ENCODE measurements around the gene ST8SIA5. TPM values are rescaled to one million over a fixed set of nuclear protein-coding genes. Genes with fewer than 3 reads are reported as not detected.

The ST8SIA5 gene
- total and polyA plus RNA-seq, 2 of the 4 experiments (the other 2 are of a cell fraction), result 0.03 TPM; not detected in 1

DNA sequence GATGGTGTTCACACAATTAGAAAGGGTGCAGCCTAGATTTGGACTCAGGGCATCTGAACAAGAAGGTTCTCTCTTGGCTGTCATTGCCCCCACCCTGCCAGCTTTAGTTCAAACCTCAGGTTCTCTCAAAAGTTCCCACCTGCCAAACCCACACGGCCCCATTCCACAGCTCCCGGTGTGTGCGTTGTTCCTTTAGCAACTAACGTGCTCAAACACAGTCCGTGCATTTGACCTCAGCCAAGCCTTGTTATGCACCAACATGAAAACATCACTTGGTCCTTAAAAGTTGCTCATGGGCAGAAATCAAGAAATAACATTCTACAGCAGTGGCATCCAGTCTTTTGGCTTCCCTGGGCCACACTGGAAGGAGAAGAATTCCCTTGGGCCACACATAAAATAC, 131.8 kb downstream of the ST8SIA5 start:
- H4K8ac ChIP-seq (ENCODE audit: low read depth in 2 of 2, low read length in 2 of 2), result no peak overlapping the region
- 51% methylated on average over 4 of the region's 5 CpGs; no CpG with 5 or more reads in 1 of the 2 experiments for WGBS, 2 experiments (ENCODE audit: extremely low coverage in 2 of 2, insufficient read length in 1 of 2)
- H4K91ac ChIP-seq (ENCODE audit: insufficient read depth, low read depth, low read length), result no peak overlapping the region
- H3K18ac ChIP-seq (ENCODE audit: low read depth, low read length), result no peak overlapping the region
- no peak overlapping the region for H3K27ac ChIP-seq (ENCODE audit: insufficient read depth, low read length)
- DNase-seq (no peak), ATAC-seq (ENCODE audit: low read depth) (no peak)
- H2AFZ ChIP-seq (replicated peaks; ENCODE audit: low read length, poor library complexity), result no peak overlapping the region
- H3K9ac ChIP-seq (ENCODE audit: low read depth, low read length), result no peak overlapping the region
- dilution Hi-C loops (cut with HindIII; ENCODE audit: low sequenced_read_pairs, unreplicated experiment) (no loop called here), in situ Hi-C loops (cut with MboI; ENCODE audit: low sequenced_read_pairs) (no loop called here), intact Hi-C loops (cut with micrococcal nuclease) (no loop called here)
- no peak overlapping the region for H3K4me2 ChIP-seq (ENCODE audit: low read depth, low read length)
- no peak overlapping the region for H2BK120ac ChIP-seq (ENCODE audit: low read depth, low read length)
- no peaks in the 10 kb centered on the region for H4K20me1 ChIP-seq (ENCODE audit: insufficient read depth, low read length)
- POLR2A ChIA-PET (ENCODE audit: unreplicated experiment), result no interaction called here
- H3K27me3 ChIP-seq (ENCODE audit: control insufficient read depth, insufficient read depth, low read length), result no peaks in the 10 kb centered on the region
- H3K56ac ChIP-seq (ENCODE audit: extremely low read depth, insufficient read depth, low read length), result no peak overlapping the region
- no peak overlapping the region for H3K23ac ChIP-seq (ENCODE audit: low read depth, low read length)
- no peaks in the 10 kb centered on the region for H3K4me1 ChIP-seq (ENCODE audit: control insufficient read depth, insufficient read depth, low read length)
- BruUV-seq (replicated peaks), result no TSS peak
- TF ChIP-seq MXI1 (IDR thresholded peaks at IDR 0.05; ENCODE audit: borderline replicate concordance, low read depth, low read length), result no peak
- TF ChIP-seq FOS (IDR thresholded peaks at IDR 0.05; ENCODE audit: low read depth, low read length), result no peak
- no peak overlapping the region for H2BK15ac ChIP-seq (ENCODE audit: low read depth, low read length)
- H3K79me1 ChIP-seq (ENCODE audit: low read depth in 1 of 2, low read length in 2 of 2), result no peaks in the 10 kb centered on the region
- no peak overlapping the region for H2BK20ac ChIP-seq (ENCODE audit: low read depth, low read length)
- H3K9me1 ChIP-seq (ENCODE audit: insufficient read depth, low read length), result no peaks in the 10 kb centered on the region
- H2AK9ac ChIP-seq (replicated peaks; ENCODE audit: low read depth, low read length, poor library complexity), result no peak overlapping the region
- no peak overlapping the region for H3K4ac ChIP-seq (ENCODE audit: low read depth, low read length)
- H3K9me3 ChIP-seq (ENCODE audit: control insufficient read depth, insufficient read depth, low read length), result no peaks in the 10 kb centered on the region
- H3K14ac ChIP-seq (replicated peaks; ENCODE audit: low read depth, low read length), result no peak overlapping the region
- no peaks in the 10 kb centered on the region for H3K36me3 ChIP-seq (ENCODE audit: control insufficient read depth, insufficient read depth, low read length)
- no peak overlapping the region for H4K5ac ChIP-seq (ENCODE audit: low read depth, low read length)
- H2AK5ac ChIP-seq (ENCODE audit: low read depth, low read length), result no peak overlapping the region
- CTCF ChIA-PET, result interaction anchor here (0.6 kb wide), 1 partner anchor 53 kb away, joined by 3 read pairs; no protein-coding TSS in a partner anchor
- no peak overlapping the region for H2BK5ac ChIP-seq (ENCODE audit: low read depth, low read length, poor library complexity, severe bottlenecking)
- no peak overlapping the region for H3K4me3 ChIP-seq (ENCODE audit: insufficient read depth, low read depth, low read length)
